Thoracic aorta endothelial cell (primary cell): ENCODE measurements around the gene TMEM38A. TPM values are rescaled to one million over a fixed set of nuclear protein-coding genes. Genes with fewer than 3 reads are reported as not detected.

Experiments used
- small RNA-seq: library from RNA; depleted of rRNA; stranded (forward); fragments of <200 nt; gene quantifications from one replicate; pipeline ENCODE3, GENCODE V24; 2012
- total RNA-seq: library from RNA; depleted of rRNA; stranded (reverse); fragments of >200 nt; gene quantifications from 2 replicates; pipeline ENCODE4 v1.2.3, GENCODE V29; 2012

The TMEM38A gene
- total RNA-seq = 2.3 and 2.6 TPM in 2 replicates

GRCh38 chr19:16660763-16661479 lies at the start of gene TMEM38A:
TSS of gene TMEM38A (plus strand) at chr19:16661139. CDS start at chr19:16661218, 79 bp downstream.

GRCh38 chr19:16628183-16628983 lies 32.6 kb upstream of the TMEM38A start, which contains the start of gene MED26:
TSS of gene MED26 (minus strand) at chr19:16628204. CDS start at chr19:16627943, 261 bp downstream.

GRCh38 chr19:16659832-16660708 lies 869 bp upstream of the TMEM38A start, which contains the start of gene SMIM7:
TSS of gene SMIM7 (minus strand) at chr19:16660144. CDS start at chr19:16660110, 34 bp downstream.

Small RNA genes lying within 50 kb of the gene (small RNA-seq; reads per million reads assigned to genes)
- not detected for gene AC008737.2

Other genes starting within 250 kb of the TMEM38A start
- 18.1 and 19.0 TPM in 2 replicates for gene EPS15L1, start 189.2 kb upstream of the TMEM38A start, total RNA-seq
- 0.13 TPM in 1 of 2 replicates, not detected in the other for gene CALR3, start 165.0 kb upstream of the TMEM38A start, total RNA-seq
- gene C19orf44, start 164.7 kb upstream of the TMEM38A start, total RNA-seq = 6.9 and 7.5 TPM in 2 replicates
- gene CHERP, start 118.7 kb upstream of the TMEM38A start, total RNA-seq = 10.6 and 13.4 TPM in 2 replicates
- gene SLC35E1, start 88.7 kb upstream of the TMEM38A start, total RNA-seq = 31.5 and 40.2 TPM in 2 replicates
- 6.5 and 8.0 TPM in 2 replicates for gene MED26, start 32.9 kb upstream of the TMEM38A start, total RNA-seq
- 45.9 and 51.7 TPM in 2 replicates for gene SMIM7, start 995 bp upstream of the TMEM38A start, total RNA-seq
- gene NWD1, start 58.7 kb downstream of the TMEM38A start, total RNA-seq = not detected in 2 replicates
- gene SIN3B, start 168.3 kb downstream of the TMEM38A start, total RNA-seq = 54.7 and 64.3 TPM in 2 replicates
- 2.4 and 2.7 TPM in 2 replicates for gene F2RL3, start 227.9 kb downstream of the TMEM38A start, total RNA-seq